HepG2 (cell line): ENCODE data around the gene RTP5. TPM values are rescaled to one million over a fixed set of nuclear protein-coding genes. Genes with fewer than 3 reads are reported as not detected.

ENCODE experiments used
- ARNT2 ChIP-seq: sonication (generic); formaldehyde crosslinking; IDR thresholded peaks from 2 replicates; pipeline ENCODE4 v1.8.0; 2022; ENCODE audit warnings: mild to moderate bottlenecking, low read depth, missing genetic modification reagents, moderate library complexity
- DRAP1 ChIP-seq: IDR thresholded peaks from 2 replicates; pipeline ENCODE4 v1.6.1; 2016; ENCODE audit warnings: missing genetic modification reagents, missing compliant biosample characterization
- DZIP1 ChIP-seq: sonication (generic); formaldehyde crosslinking; IDR thresholded peaks from 2 replicates; pipeline ENCODE4 v1.5.0; 2020; ENCODE audit warnings: mild to moderate bottlenecking, missing genetic modification reagents
- EZH2 ChIP-seq: conservative IDR thresholded peaks from 2 replicates; pipeline ENCODE4 v1.6.1; 2012; ENCODE audit warnings: mild to moderate bottlenecking, low read depth, low read length, moderate library complexity
- FOXC1 ChIP-seq: sonication (generic); formaldehyde crosslinking; IDR thresholded peaks from 2 replicates; pipeline ENCODE4 v1.8.0; 2022; ENCODE audit warnings: mild to moderate bottlenecking, missing genetic modification reagents, borderline replicate concordance
- FOXM1 ChIP-seq: sonication (generic); formaldehyde crosslinking; IDR thresholded peaks from 2 replicates; pipeline ENCODE4 v1.5.0; 2020; ENCODE audit warnings: missing genetic modification reagents
- GATA4 ChIP-seq: sonication (generic); IDR thresholded peaks from 2 replicates; pipeline ENCODE4 v1.6.1; 2016; ENCODE audit warnings: antibody characterized with exemption, low read depth, borderline replicate concordance
- GTF2F1 ChIP-seq: fragments of 150-350 bp; IDR thresholded peaks from 2 replicates; pipeline ENCODE4 v1.6.1; 2014; ENCODE audit warnings: low read length
- HNRNPLL ChIP-seq: fragments of 200-400 bp; formaldehyde crosslinking; IDR thresholded peaks from 2 replicates; pipeline ENCODE4 v1.6.1; 2017; ENCODE audit warnings: mild to moderate bottlenecking, low read depth, low read length; ENCODE audit not compliant: poor library complexity, severe bottlenecking
- HOXA3 ChIP-seq: sonication (generic); formaldehyde crosslinking; IDR thresholded peaks from 2 replicates; pipeline ENCODE4 v1.5.0; 2020; ENCODE audit warnings: missing genetic modification reagents
- IKZF5 ChIP-seq: IDR thresholded peaks from 2 replicates; pipeline ENCODE4 v1.6.1; 2018; ENCODE audit warnings: missing genetic modification reagents, mild to moderate bottlenecking, missing compliant biosample characterization
- MXD1 ChIP-seq: sonication (generic); formaldehyde crosslinking; IDR thresholded peaks from 2 replicates; pipeline ENCODE4 v1.4.0; 2020; ENCODE audit warnings: mild to moderate bottlenecking, missing genetic modification reagents
- NONO ChIP-seq, 2 experiments: fragments of 450-650 bp in 1 of 2; sonication (generic) in 1 of 2; formaldehyde crosslinking in 1 of 2; IDR thresholded peaks in 1 of 2; conservative IDR thresholded peaks in 1 of 2; 2 replicates each; pipeline versions ENCODE4 v1.6.1 to v1.8.0; 2017 to 2022; ENCODE audit warnings: mild to moderate bottlenecking in 1 of 2, missing genetic modification reagents in 1 of 2, moderate library complexity in 1 of 2
- PCBP1 ChIP-seq: fragments of 200-400 bp; formaldehyde crosslinking; IDR thresholded peaks from 2 replicates; pipeline ENCODE4 v1.6.1; 2017; ENCODE audit warnings: mild to moderate bottlenecking, low read depth, low read length, borderline replicate concordance
- PHB2 ChIP-seq: fragments of 450-650 bp; IDR thresholded peaks from 2 replicates; pipeline ENCODE4 v1.6.1; 2018; ENCODE audit not compliant: partially characterized antibody
- SMARCC2 ChIP-seq: fragments of 450-650 bp; IDR thresholded peaks from 2 replicates; pipeline ENCODE4 v1.6.1; 2017; ENCODE audit warnings: antibody characterized with exemption, mild to moderate bottlenecking
- TOPORS ChIP-seq: sonication (generic); formaldehyde crosslinking; IDR thresholded peaks from 2 replicates; pipeline ENCODE4 v1.8.0; 2023; ENCODE audit warnings: mild to moderate bottlenecking, missing genetic modification reagents
- ZFP1 ChIP-seq: IDR thresholded peaks from 2 replicates; pipeline ENCODE4 v1.6.1; 2016
- ZMAT3 ChIP-seq: sonication (generic); formaldehyde crosslinking; conservative IDR thresholded peaks from 2 replicates; pipeline ENCODE4 v1.7.0; 2021; ENCODE audit warnings: missing genetic modification reagents
- ZMAT5 ChIP-seq: sonication (generic); formaldehyde crosslinking; IDR thresholded peaks from 2 replicates; pipeline ENCODE4 v1.5.0; 2020; ENCODE audit warnings: mild to moderate bottlenecking, low read depth, missing genetic modification reagents, borderline replicate concordance
- ZNF224 ChIP-seq: sonication (generic); formaldehyde crosslinking; IDR thresholded peaks from 2 replicates; pipeline ENCODE4 v1.5.0; 2020; ENCODE audit warnings: mild to moderate bottlenecking, missing genetic modification reagents
- ZNF510 ChIP-seq: sonication (generic); formaldehyde crosslinking; IDR thresholded peaks from 2 replicates; pipeline ENCODE4 v1.4.0; 2020; ENCODE audit warnings: low read depth, mild to moderate bottlenecking, missing genetic modification reagents
- ZNF605 ChIP-seq: sonication (generic); formaldehyde crosslinking; IDR thresholded peaks from 2 replicates; pipeline ENCODE4 v1.8.0; 2022; ENCODE audit warnings: mild to moderate bottlenecking, missing genetic modification reagents
- ZNF616 ChIP-seq: sonication (generic); formaldehyde crosslinking; IDR thresholded peaks from 2 replicates; pipeline ENCODE4 v1.5.0; 2020; ENCODE audit warnings: low read depth, mild to moderate bottlenecking, missing genetic modification reagents
- ZNF749 ChIP-seq: sonication (generic); formaldehyde crosslinking; IDR thresholded peaks from 2 replicates; pipeline ENCODE4 v1.8.0; 2022; ENCODE audit warnings: mild to moderate bottlenecking, missing genetic modification reagents, moderate library complexity, borderline replicate concordance
- ZNF768 ChIP-seq: sonication (generic); formaldehyde crosslinking; IDR thresholded peaks from 2 replicates; pipeline ENCODE4 v1.4.0; 2020; ENCODE audit warnings: missing genetic modification reagents
- polyA plus RNA-seq, 8 experiments: library from polyadenylated mRNA; depleted of rRNA in 3 of 8; stranded (reverse) in 7 of 8; unstranded in 1 of 8; fragments of >200 nt; fragmentation: Illumina TruSeq in 4 of 8; extraction: Trizol in 4 of 8; gene quantifications; 2 replicates each; pipeline versions ENCODE4 v1.2.1 to v1.2.3, GENCODE V29; 2011 to 2016; ENCODE audit warnings: low read depth in 4 of 8, missing spikeins in 1 of 8, mixed read lengths in 1 of 8; ENCODE audit not compliant: insufficient read depth in 1 of 8
- total RNA-seq, 5 experiments: library from RNA; depleted of rRNA; stranded (reverse); fragments of >200 nt; fragmentation: Illumina TruSeq; extraction: Trizol; gene quantifications; 2 replicates each; pipeline ENCODE4 v1.2.3, GENCODE V29; 2016; ENCODE audit warnings: low read depth in 1 of 5

RTP5 gene
- total and polyA plus RNA-seq, 2 of the 13 experiments (the other 11 are each of a cell fraction or from before 2014, with no cell fraction given), result not detected

GRCh38 chr2:241850544-241851324, 18.8 kb upstream of the RTP5 start (continued):
- TF ChIP-seq IKZF5, result no peak
- TF ChIP-seq PHB2, result no peak
- TF ChIP-seq FOXC1, result no peak
- TF ChIP-seq MXD1, result no peak
- TF ChIP-seq FOXM1 (CRISPR knock-in tag), result no peak
- no peak for TF ChIP-seq HOXA3 (CRISPR knock-in tag)
- TF ChIP-seq ZNF510 (CRISPR knock-in tag), result no peak
- TF ChIP-seq GTF2F1, result no peak
- no peak for TF ChIP-seq ZMAT5 (CRISPR knock-in tag)
- TF ChIP-seq ZNF768 (CRISPR knock-in tag), result no peak
- no peak for TF ChIP-seq SMARCC2
- TF ChIP-seq DZIP1, result no peak
- TF ChIP-seq GATA4, result no peak
- no peak for TF ChIP-seq HNRNPLL
- TF ChIP-seq DRAP1 (CRISPR knock-in tag), result no peak
- TF ChIP-seq ZMAT3 (CRISPR knock-in tag), result no peak
- TF ChIP-seq NONO (IDR thresholded peaks at IDR 0.05), result no peak
- TF ChIP-seq NONO (CRISPR knock-in tag; conservative IDR thresholded peaks at IDR 0.05), result no peak
- TF ChIP-seq TOPORS (CRISPR knock-in tag), result no peak
- no peak for TF ChIP-seq ZFP1 (CRISPR knock-in tag)
- TF ChIP-seq ZNF616 (CRISPR knock-in tag), result no peak
- no peak for TF ChIP-seq ZNF749 (CRISPR knock-in tag)
- TF ChIP-seq ZNF224 (CRISPR knock-in tag), result no peak
- peak; percentile 33; the same call in 1 of the 2 replicates for TF ChIP-seq EZH2
- no peak for TF ChIP-seq ZNF605 (CRISPR knock-in tag)
- TF ChIP-seq PCBP1, result no peak
- no peak for TF ChIP-seq ARNT2 (CRISPR knock-in tag)
